ENCODE measurements around the gene KLF16.

KLF16 gene

GRCh38 chr19:1843116-1843515 lies 20.3 kb downstream of the KLF16 start:
- no peak for DNase-seq (ENCODE audit: low spot score)

DNA sequence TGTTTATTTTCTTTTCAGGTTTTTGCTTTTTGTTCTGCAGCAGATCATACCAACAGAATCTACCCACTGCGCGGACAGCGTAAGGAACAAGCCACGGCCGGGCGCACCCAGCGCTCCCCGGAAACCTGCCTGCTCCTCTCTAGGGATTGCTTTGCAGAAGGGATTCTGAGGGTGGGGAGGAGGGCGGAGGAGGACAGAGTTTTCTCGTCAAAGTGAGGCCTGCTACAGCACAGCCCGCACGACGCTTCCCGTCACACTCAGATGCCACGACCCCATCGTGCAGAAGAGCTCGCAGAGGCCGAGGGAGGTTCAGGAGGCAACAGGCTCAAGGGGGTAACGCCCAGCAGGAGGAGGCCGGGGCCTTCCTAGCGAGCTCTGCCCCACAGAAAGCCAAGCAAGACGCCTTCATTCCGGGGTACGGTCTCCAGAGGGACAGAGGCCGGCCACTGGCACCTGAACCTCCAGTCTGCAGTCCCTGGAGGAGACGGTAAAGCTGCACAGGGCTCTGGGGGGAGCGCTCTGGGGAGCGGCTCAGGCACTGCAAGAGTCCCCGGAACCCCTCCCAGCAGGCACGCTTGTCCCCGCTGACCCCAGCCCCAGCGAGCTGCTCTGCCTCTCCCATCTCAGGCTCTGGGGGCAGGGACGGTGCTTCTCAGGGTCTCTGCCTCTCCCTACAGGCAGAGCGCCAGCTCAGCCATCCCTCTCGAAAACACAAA lies 22.0 kb downstream of the KLF16 start:
- DNase-seq (ENCODE audit: low spot score): no peak

- DNase-seq (ENCODE audit: low spot score): no peak
These were observed 22.8 kb downstream of the KLF16 start for GRCh38 chr19:1840541-1841115.

- DNase-seq (ENCODE audit: low spot score): no peak
These were observed 23.5 kb downstream of the KLF16 start for GRCh38 chr19:1839658-1840540.

DNA sequence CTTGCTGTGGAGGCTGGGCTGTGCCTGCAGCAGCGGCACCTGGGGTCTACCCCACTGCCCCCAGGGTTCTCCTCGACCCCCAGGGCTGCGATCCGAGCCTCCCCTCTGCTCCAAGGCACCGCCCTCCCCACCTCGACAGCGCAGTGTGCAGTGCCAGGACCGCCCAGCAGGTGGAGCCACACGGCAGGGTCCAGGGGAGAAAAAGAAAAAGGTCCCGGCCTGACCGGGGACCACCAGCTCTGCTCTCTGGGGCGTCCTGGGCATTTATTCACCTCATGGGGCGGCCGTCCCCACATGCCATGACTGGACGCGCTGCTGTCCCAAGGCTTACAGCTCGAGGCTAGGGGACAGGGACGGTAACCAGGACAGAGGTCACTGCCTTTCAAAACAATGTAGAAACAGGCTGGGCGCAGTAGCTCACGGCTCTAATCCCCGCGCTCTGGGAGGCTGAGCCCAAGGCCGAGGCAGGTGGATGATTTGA lies 25.7 kb downstream of the KLF16 start:
- peak; percentile 76 for DNase-seq (ENCODE audit: low spot score)

GRCh38 chr19:1837222-1837565 lies 26.2 kb downstream of the KLF16 start:
- no peak for DNase-seq (ENCODE audit: low spot score)

DNA sequence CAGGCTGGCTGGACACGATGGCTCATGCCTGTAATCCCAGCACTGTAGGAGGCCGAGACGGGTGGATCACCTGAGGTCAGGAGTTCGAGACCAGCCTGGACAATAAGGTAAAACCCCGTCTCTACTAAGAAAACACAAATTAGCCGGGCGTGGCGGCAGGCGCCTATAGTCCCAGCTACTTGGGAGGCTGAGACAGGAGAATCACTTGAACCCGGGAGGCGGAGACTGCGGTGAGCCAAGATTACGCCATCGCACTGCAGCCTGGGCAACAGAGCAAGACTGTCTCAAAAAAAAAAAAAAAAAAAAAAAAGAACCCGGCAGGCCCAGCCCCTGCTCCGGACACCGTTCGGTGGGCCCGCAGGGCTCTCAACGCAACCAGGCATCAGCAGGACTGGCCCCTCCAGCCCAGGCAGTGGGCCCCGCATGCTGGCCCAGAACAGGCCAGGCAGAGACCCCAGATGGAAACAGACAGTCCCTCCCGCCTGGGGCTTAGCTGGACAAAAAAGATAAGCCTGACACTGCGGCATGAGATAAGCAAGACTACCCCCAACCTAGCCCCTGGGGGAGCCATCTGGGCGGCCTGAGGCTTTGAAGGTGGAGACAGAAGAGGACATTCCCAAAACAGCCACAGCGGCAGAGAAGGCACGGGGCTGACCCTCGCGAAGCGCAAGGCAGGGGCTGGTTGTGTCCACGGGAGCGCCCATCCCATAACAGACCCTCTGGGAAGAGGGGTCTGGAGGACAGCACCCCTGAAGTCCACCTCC lies 26.7 kb downstream of the KLF16 start:
- no peak for DNase-seq (ENCODE audit: low spot score)

- no peak for DNase-seq (ENCODE audit: low spot score)
These were observed 29.8 kb downstream of the KLF16 start for GRCh38 chr19:1833540-1833939.

- no peak for DNase-seq (ENCODE audit: low spot score)
These were observed 31.2 kb downstream of the KLF16 start for GRCh38 chr19:1832046-1832663.

GRCh38 chr19:1830978-1831377 lies 32.4 kb downstream of the KLF16 start:
- no peak for DNase-seq (ENCODE audit: low spot score)

- DNase-seq (ENCODE audit: low spot score): no peak
These were observed 32.8 kb downstream of the KLF16 start for GRCh38 chr19:1830568-1830967.

- DNase-seq (ENCODE audit: low spot score): no peak
These were observed 33.4 kb downstream of the KLF16 start for GRCh38 chr19:1829958-1830357.

- no peak for DNase-seq (ENCODE audit: low spot score)
These were observed 34.8 kb downstream of the KLF16 start for GRCh38 chr19:1828279-1829238.

GRCh38 chr19:1827566-1828278 lies 35.7 kb downstream of the KLF16 start:
- no peak for DNase-seq (ENCODE audit: low spot score)

GRCh38 chr19:1826557-1827521 lies 36.5 kb downstream of the KLF16 start:
- DNase-seq (ENCODE audit: low spot score): peak; percentile 14

DNA sequence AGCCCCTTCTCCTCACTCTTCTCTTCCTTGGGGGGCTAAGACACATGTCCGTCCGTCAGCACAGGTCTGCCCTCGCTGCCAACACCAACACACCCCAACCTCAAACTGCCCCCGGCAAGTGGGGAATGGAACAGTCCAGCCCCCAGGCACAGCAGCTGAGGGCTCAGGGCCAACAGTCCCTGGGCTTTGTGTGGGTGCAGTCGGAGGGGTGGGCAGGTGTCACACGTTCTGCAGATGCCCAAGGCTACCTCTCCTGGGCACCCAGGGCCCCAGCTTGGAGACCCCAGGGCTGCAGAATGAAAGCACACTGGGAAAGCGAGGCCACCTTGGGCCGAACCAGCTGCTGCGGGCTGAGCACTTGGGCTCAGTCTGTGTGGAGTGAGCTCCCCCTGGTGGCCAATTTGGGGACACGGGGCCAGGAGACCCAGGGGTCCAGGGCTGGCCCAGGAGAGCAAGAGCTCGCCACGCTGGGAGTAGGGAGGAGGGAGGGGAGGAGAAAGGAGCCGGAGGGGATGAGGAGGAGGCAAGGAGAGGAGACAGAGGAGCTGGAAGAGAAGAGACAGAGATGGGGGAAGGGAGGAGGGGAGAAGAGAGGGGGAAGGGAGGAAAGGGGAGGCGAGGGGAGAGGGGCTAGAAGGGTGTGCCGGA lies 37.3 kb downstream of the KLF16 start:
- DNase-seq (ENCODE audit: low spot score): peak; percentile 91

- no peak for DNase-seq (ENCODE audit: low spot score)
These were observed 39.1 kb downstream of the KLF16 start for GRCh38 chr19:1824252-1824622.

DNA sequence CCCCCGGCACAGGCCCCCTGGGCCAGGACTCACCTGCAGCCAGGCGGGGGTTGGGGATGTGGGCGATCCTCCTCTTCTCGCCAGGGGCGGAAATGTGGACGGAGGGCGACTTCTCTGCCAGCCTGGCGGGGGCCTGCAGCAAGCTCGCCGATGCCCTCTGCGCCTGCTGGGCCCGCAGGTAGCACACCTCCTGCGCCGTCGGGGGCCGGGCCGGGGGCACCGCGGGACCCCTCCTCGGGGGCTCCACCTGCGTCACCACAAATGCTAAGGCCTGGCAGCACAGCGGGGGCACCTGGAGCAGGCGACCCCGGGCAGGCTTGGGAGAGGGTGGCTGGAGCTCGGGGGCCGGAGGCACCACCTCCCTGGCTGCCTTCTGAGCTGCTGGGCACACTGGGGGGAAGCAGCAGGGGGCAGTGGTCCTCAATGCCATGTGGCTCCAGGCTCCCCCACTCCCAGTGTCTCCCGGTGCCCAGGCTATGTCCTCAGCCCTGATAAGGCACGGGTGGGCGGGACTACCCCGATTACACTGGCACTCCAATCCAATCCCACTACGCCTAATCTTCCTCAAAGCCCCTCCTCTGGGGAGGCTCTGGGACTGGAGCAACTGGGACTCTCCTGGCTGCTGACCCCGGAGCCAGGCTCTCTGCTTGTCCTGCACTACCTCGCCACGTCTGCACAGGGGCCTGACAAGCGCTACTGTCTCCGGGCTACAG lies 39.7 kb downstream of the KLF16 start:
- no peak for DNase-seq (ENCODE audit: low spot score)

Data from germinal center (tissue), 1 donor.